Effector memory CD8-positive, alpha-beta T cell (primary cell): Measurements from ENCODE around the gene WDFY2.
"Not testable (repeated sequence)": the region's sequence is repeated elsewhere in the genome, so short reads cannot be mapped to it uniquely, and the experiment has no call there.

Source experiments
- ATAC-seq: fragments of 150-1000 bp; cut with Tn5 transposase; replicated peaks from 2 replicates; pipeline ENCODE4 v1.10.0; 2021; ENCODE audit warnings: mild to moderate bottlenecking, moderate library complexity
- DNase-seq, 3 experiments: peaks; one replicate each; pipeline ENCODE4 v3.0.0; 2021
- H3K27ac Mint-ChIP-seq, 2 donors: one replicate each; pipeline ENCODE4 v1.8.0; 2022; ENCODE audit warnings: mild to moderate bottlenecking in 2 of 2, mixed read lengths in 2 of 2, moderate library complexity in 2 of 2
- H3K27me3 Mint-ChIP-seq, 2 donors: one replicate each; pipeline ENCODE4 v1.8.0; 2022; ENCODE audit warnings: mixed read lengths in 2 of 2
- H3K36me3 Mint-ChIP-seq: one replicate; pipeline ENCODE4 v1.8.0; 2022; ENCODE audit warnings: mild to moderate bottlenecking, moderate library complexity, mixed read lengths; ENCODE audit not compliant: insufficient read depth
- H3K4me1 Mint-ChIP-seq, 2 donors: one replicate each; pipeline ENCODE4 v1.8.0; 2022; ENCODE audit warnings: low read depth in 2 of 2, mixed read lengths in 2 of 2
- H3K4me3 Mint-ChIP-seq, 2 donors: one replicate each; pipeline ENCODE4 v1.8.0; 2022; ENCODE audit warnings: mild to moderate bottlenecking in 2 of 2, mixed read lengths in 2 of 2, moderate library complexity in 2 of 2
- H3K9me3 Mint-ChIP-seq, 2 donors: one replicate each; pipeline ENCODE4 v1.8.0; 2022; ENCODE audit warnings: mixed read lengths in 2 of 2

Gene WDFY2

GRCh38 chr13:51635137-51635878 is 51.0 kb downstream of the WDFY2 start:
- Mint-ChIP-seq H3K9me3 (no peaks in the 10 kb centered on the region), H3K36me3 (peaks cover 2% of the 10 kb centered on the region), H3K4me3 (peak overlapping the region in 1 of 2 donors; percentile 48), H3K27ac (peak overlapping the region; percentile 5 to 73), H3K27me3 (no peaks in the 10 kb centered on the region), H3K4me1 (peaks cover 25 to 35% of the 10 kb centered on the region in 2 donors)
- no peak for DNase-seq
- peak; percentile 47 for ATAC-seq

- ATAC-seq, result no peak
- Mint-ChIP-seq H3K27me3 (no peaks in the 10 kb centered on the region), H3K4me3 (no peak overlapping the region), H3K27ac (peak overlapping the region in 1 of 2 donors; percentile 5), H3K36me3 (peaks cover 2% of the 10 kb centered on the region), H3K4me1 (peaks cover 25 to 35% of the 10 kb centered on the region in 2 donors), H3K9me3 (no peaks in the 10 kb centered on the region)
- no peak for DNase-seq
These were observed 52.2 kb downstream of the WDFY2 start for GRCh38 chr13:51636349-51636890.

GRCh38 chr13:51637852-51638215 is 53.6 kb downstream of the WDFY2 start:
- H3K27ac Mint-ChIP-seq, result no peak overlapping the region
- no peak overlapping the region for H3K4me3 Mint-ChIP-seq
- peaks cover 2% of the 10 kb centered on the region for H3K36me3 Mint-ChIP-seq
- H3K4me1 Mint-ChIP-seq, result peaks cover 21 to 29% of the 10 kb centered on the region in 2 donors
- no peaks in the 10 kb centered on the region for H3K9me3 Mint-ChIP-seq
- no peak for ATAC-seq
- no peak for DNase-seq
- H3K27me3 Mint-ChIP-seq, result no peaks in the 10 kb centered on the region

- H3K36me3 Mint-ChIP-seq, result peaks cover 2% of the 10 kb centered on the region
- DNase-seq (no peak), ATAC-seq (no peak)
- H3K9me3 Mint-ChIP-seq, result no peaks in the 10 kb centered on the region
- no peak overlapping the region for H3K27ac Mint-ChIP-seq
- H3K4me1 Mint-ChIP-seq, result peaks cover 22 to 32% of the 10 kb centered on the region in 2 donors
- no peak overlapping the region for H3K4me3 Mint-ChIP-seq
- no peaks in the 10 kb centered on the region for H3K27me3 Mint-ChIP-seq
These were observed 54.1 kb downstream of the WDFY2 start for GRCh38 chr13:51638216-51638871.

- Mint-ChIP-seq H3K27me3 (no peaks in the 10 kb centered on the region), H3K4me3 (no peak overlapping the region), H3K9me3 (no peaks in the 10 kb centered on the region), H3K27ac (no peak overlapping the region), H3K4me1 (peaks cover 27 to 39% of the 10 kb centered on the region in 2 donors), H3K36me3 (peaks cover 2% of the 10 kb centered on the region)
- DNase-seq (no peak), ATAC-seq (no peak)
These were observed 54.9 kb downstream of the WDFY2 start for GRCh38 chr13:51639171-51639570.

GRCh38 chr13:51640696-51641095 is 56.4 kb downstream of the WDFY2 start:
- DNase-seq, ATAC-seq, H3K27ac Mint-ChIP-seq, H3K36me3 Mint-ChIP-seq, H3K9me3 Mint-ChIP-seq, H3K27me3 Mint-ChIP-seq, H3K4me3 Mint-ChIP-seq: not testable (repeated sequence)
- peaks cover 27 to 37% of the 10 kb centered on the region in 2 donors for H3K4me1 Mint-ChIP-seq

GRCh38 chr13:51643105-51643881 is 59.0 kb downstream of the WDFY2 start:
- Mint-ChIP-seq H3K27me3 (no peaks in the 10 kb centered on the region), H3K4me1 (peaks cover 27 to 38% of the 10 kb centered on the region in 2 donors), H3K27ac (peak overlapping the region; percentile 88 to 96), H3K9me3 (no peaks in the 10 kb centered on the region), H3K36me3 (peaks cover 24% of the 10 kb centered on the region), H3K4me3 (peak overlapping the region; percentile 28 to 56)
- DNase-seq (no peak), ATAC-seq (no peak)

GRCh38 chr13:51643882-51644281 is 59.6 kb downstream of the WDFY2 start:
- peak overlapping the region; percentile 88 to 96 for H3K27ac Mint-ChIP-seq
- DNase-seq (no peak), ATAC-seq (no peak)
- peak overlapping the region; percentile 28 to 56 for H3K4me3 Mint-ChIP-seq
- peaks cover 24% of the 10 kb centered on the region for H3K36me3 Mint-ChIP-seq
- H3K27me3 Mint-ChIP-seq, result no peaks in the 10 kb centered on the region
- H3K4me1 Mint-ChIP-seq, result peaks cover 29 to 36% of the 10 kb centered on the region in 2 donors
- H3K9me3 Mint-ChIP-seq, result no peaks in the 10 kb centered on the region

GRCh38 chr13:51644654-51645053 is 60.4 kb downstream of the WDFY2 start:
- peak overlapping the region; percentile 13 to 56 for H3K4me3 Mint-ChIP-seq
- peaks cover 29 to 32% of the 10 kb centered on the region in 2 donors for H3K4me1 Mint-ChIP-seq
- ATAC-seq (peak; percentile 31), DNase-seq (no peak)
- H3K9me3 Mint-ChIP-seq, result no peaks in the 10 kb centered on the region
- peak overlapping the region; percentile 88 to 96 for H3K27ac Mint-ChIP-seq
- peaks cover 24% of the 10 kb centered on the region for H3K36me3 Mint-ChIP-seq
- H3K27me3 Mint-ChIP-seq, result no peaks in the 10 kb centered on the region

GRCh38 chr13:51645154-51645650 is 60.9 kb downstream of the WDFY2 start:
- DNase-seq (peak; percentile 12 to 46 (median 43)), ATAC-seq (peak; percentile 85)
- Mint-ChIP-seq H3K27me3 (no peaks in the 10 kb centered on the region), H3K9me3 (no peaks in the 10 kb centered on the region), H3K4me1 (peaks cover 29 to 32% of the 10 kb centered on the region in 2 donors), H3K4me3 (peak overlapping the region; percentile 13 to 56), H3K36me3 (peaks cover 24% of the 10 kb centered on the region), H3K27ac (peak overlapping the region; percentile 88 to 96)

GRCh38 chr13:51645761-51646670 is 61.8 kb downstream of the WDFY2 start:
- H3K27me3 Mint-ChIP-seq, result no peaks in the 10 kb centered on the region
- H3K36me3 Mint-ChIP-seq, result peaks cover 24% of the 10 kb centered on the region
- peak overlapping the region; percentile 88 to 96 for H3K27ac Mint-ChIP-seq
- H3K9me3 Mint-ChIP-seq, result no peaks in the 10 kb centered on the region
- ATAC-seq (peak; percentile 38), DNase-seq (peak in 2 of 3 experiments; percentile 10 to 14)
- peak overlapping the region; percentile 52 to 56 for H3K4me3 Mint-ChIP-seq
- H3K4me1 Mint-ChIP-seq, result peaks cover 29 to 34% of the 10 kb centered on the region in 2 donors

- DNase-seq (no peak), ATAC-seq (no peak)
- Mint-ChIP-seq H3K27me3 (no peaks in the 10 kb centered on the region), H3K36me3 (peaks cover 24% of the 10 kb centered on the region), H3K4me1 (peaks cover 35 to 42% of the 10 kb centered on the region in 2 donors), H3K4me3 (no peak overlapping the region), H3K27ac (peak overlapping the region in 1 of 2 donors; percentile 96), H3K9me3 (no peaks in the 10 kb centered on the region)
These were observed 62.8 kb downstream of the WDFY2 start for GRCh38 chr13:51647067-51647466.
